HCT116 (cell line): ENCODE results near the gene FOXK1. TPM values are rescaled to one million over a fixed set of nuclear protein-coding genes. Genes with fewer than 3 reads are reported as not detected.

Experiments
- ATAC-seq: fragments of 200-7000 bp; cut with Tn5 transposase; 2 replicates; pipeline ENCODE4 v1.9.1; 2020; ENCODE audit warnings: mild to moderate bottlenecking, moderate library complexity
- BruUV-seq: library from RNA; stranded (reverse); fragments of 400-500 nt; replicated peaks from 2 replicates; lab custom pipeline; 2021; lab: Mats Ljungman, UMichigan
- CTCF ChIA-PET: fragments of 300-600 bp; sonication (Branson Sonifier 250); formaldehyde crosslinking; loops from one replicate; lab custom pipeline; 2021; ENCODE audit warnings: antibody characterized with exemption; lab: Charles Lee
- POLR2A ChIA-PET: fragments of 300-600, 350-600 bp; sonication (Branson Sonifier 250); formaldehyde crosslinking; loops from one replicate; lab custom pipeline; 2021; ENCODE audit warnings: antibody characterized with exemption; lab: Charles Lee
- RAD21 ChIA-PET, 2 experiments: fragments of 300-600 bp; sonication (Branson Sonifier 250); formaldehyde crosslinking; loops; one replicate each; lab custom pipeline; 2023; ENCODE audit warnings: low total read pairs in 2 of 2; ENCODE audit not compliant: uncharacterized antibody in 2 of 2, unreplicated experiment in 2 of 2, low non-redundant PET in 1 of 2; lab: Charles Lee
- DNase-seq: peaks from one replicate; pipeline ENCODE4 v3.0.0-alpha.2; 2010; ENCODE audit warnings: low read depth, low spot score
- H2AFZ ChIP-seq: fragments of 200-600 bp; shearing (Covaris generic), sonication (generic); 2 replicates; pipeline ENCODE4 v1.6.1; 2017; ENCODE audit warnings: low read depth, mixed run types, mixed read lengths, antibody characterized with exemption, low read length; ENCODE audit not compliant: poor library complexity, severe bottlenecking
- H3K27ac ChIP-seq: 2 replicates; pipeline ENCODE4 v1.5.1; 2012; ENCODE audit warnings: low read depth, low read length
- H3K27me3 ChIP-seq: fragments of 200-600 bp; sonication (generic); 2 replicates; pipeline ENCODE4 v1.6.1; 2016; ENCODE audit warnings: mixed run types, low read length, mixed read lengths; ENCODE audit not compliant: insufficient read depth
- H3K36me3 ChIP-seq, 2 experiments: fragments of 200-500 bp in 1 of 2; fragments of 200-600 bp in 1 of 2; sonication (Bioruptor generic) in 1 of 2; sonication (generic) in 1 of 2; 2 replicates each; pipeline versions ENCODE4 v1.5.1 to v1.6.1; 2014 to 2016; ENCODE audit warnings: low read length in 2 of 2, inconsistent platforms in 1 of 2, mixed read lengths in 1 of 2, mixed run types in 1 of 2; ENCODE audit not compliant: insufficient read depth in 2 of 2, control insufficient read depth in 1 of 2
- H3K4me1 ChIP-seq, 2 experiments: fragments of 200-600 bp in 1 of 2; sonication (generic) in 1 of 2; 2 replicates each; pipeline versions ENCODE4 v1.5.1 to v1.6.1; 2012 to 2017; ENCODE audit warnings: low read length in 2 of 2, inconsistent platforms in 1 of 2, mild to moderate bottlenecking in 1 of 2, mixed read lengths in 1 of 2, mixed run types in 1 of 2, moderate library complexity in 1 of 2; ENCODE audit not compliant: insufficient read depth in 2 of 2, control insufficient read depth in 1 of 2
- H3K4me2 ChIP-seq: fragments of 200-600 bp; sonication (generic); 2 replicates; pipeline ENCODE4 v1.6.1; 2017; ENCODE audit warnings: mixed run types, low read length, mixed read lengths
- H3K4me3 ChIP-seq, 2 experiments: fragments of 200-600 bp in 1 of 2; sonication (generic) in 1 of 2; replicated peaks in 1 of 2; 2 replicates each; pipeline ENCODE4 v1.5.1; 2011 to 2016; ENCODE audit warnings: low read length in 2 of 2, control low read depth in 1 of 2, low read depth in 1 of 2, mild to moderate bottlenecking in 1 of 2, mixed read lengths in 1 of 2, mixed run types in 1 of 2
- H3K79me2 ChIP-seq: fragments of 200-600 bp; sonication (generic); 2 replicates; pipeline ENCODE4 v1.6.1; 2017; ENCODE audit warnings: mild to moderate bottlenecking, mixed run types, low read length, moderate library complexity, mixed read lengths; ENCODE audit not compliant: insufficient read depth
- H3K9ac ChIP-seq: fragments of 200-600 bp; sonication (generic); 2 replicates; pipeline ENCODE4 v1.6.1; 2016; ENCODE audit warnings: low read length, mixed read lengths
- H3K9me2 ChIP-seq: fragments of 200-600 bp; sonication (generic), shearing (Covaris generic); 2 replicates; pipeline ENCODE4 v1.6.1; 2017; ENCODE audit warnings: mixed run types, mild to moderate bottlenecking, moderate library complexity; ENCODE audit not compliant: insufficient read depth
- H3K9me3 ChIP-seq, 2 experiments: fragments of 200-500 bp in 1 of 2; fragments of 200-600 bp in 1 of 2; sonication (Bioruptor generic) in 1 of 2; sonication (generic) in 1 of 2; 2 replicates each; pipeline ENCODE4 v1.6.1; 2014 to 2017; ENCODE audit warnings: low read length in 2 of 2, mixed read lengths in 2 of 2, inconsistent platforms in 1 of 2, low read depth in 1 of 2, mild to moderate bottlenecking in 1 of 2, mixed run types in 1 of 2, moderate library complexity in 1 of 2; ENCODE audit not compliant: control insufficient read depth in 1 of 2, insufficient read depth in 1 of 2
- H4K20me1 ChIP-seq: fragments of 200-600 bp; sonication (generic), shearing (Covaris generic); 2 replicates; pipeline ENCODE4 v1.6.1; 2017; ENCODE audit warnings: mixed run types, mild to moderate bottlenecking, moderate library complexity; ENCODE audit not compliant: insufficient read depth
- CEBPB ChIP-seq: IDR thresholded peaks from 2 replicates; pipeline ENCODE4 v1.6.1; 2012; ENCODE audit warnings: low read depth
- EGR1 ChIP-seq: IDR thresholded peaks from 2 replicates; pipeline ENCODE4 v1.6.1; 2012; ENCODE audit warnings: low read depth
- ELF1 ChIP-seq: IDR thresholded peaks from 2 replicates; pipeline ENCODE4 v1.6.1; 2012; ENCODE audit warnings: low read depth, borderline replicate concordance
- EZH2 ChIP-seq: fragments of 200-600 bp; sonication (generic); IDR thresholded peaks from 2 replicates; pipeline ENCODE4 v1.6.1; 2017; ENCODE audit warnings: antibody characterized with exemption, mixed run types
- FOSL1 ChIP-seq: IDR thresholded peaks from 2 replicates; pipeline ENCODE4 v1.6.1; 2012; ENCODE audit warnings: low read depth
- JUND ChIP-seq: IDR thresholded peaks from 2 replicates; pipeline ENCODE4 v1.6.1; 2012
- SIN3A ChIP-seq: IDR thresholded peaks from 2 replicates; pipeline ENCODE4 v1.6.1; 2012; ENCODE audit warnings: low read depth
- SP1 ChIP-seq: IDR thresholded peaks from 2 replicates; pipeline ENCODE4 v1.6.1; 2012; ENCODE audit warnings: low read depth
- SRF ChIP-seq: IDR thresholded peaks from 2 replicates; pipeline ENCODE4 v1.6.1; 2012; ENCODE audit warnings: low read depth
- YY1 ChIP-seq: IDR thresholded peaks from 2 replicates; pipeline ENCODE4 v1.6.1; 2011; ENCODE audit warnings: low read length, low read depth, moderate library complexity, mild to moderate bottlenecking; ENCODE audit not compliant: insufficient replicate concordance; ENCODE audit errors: extremely low read depth
- ZBTB33 ChIP-seq: IDR thresholded peaks from 2 replicates; pipeline ENCODE4 v1.6.1; 2011; ENCODE audit warnings: mild to moderate bottlenecking, low read length, moderate library complexity; ENCODE audit not compliant: insufficient replicate concordance; ENCODE audit errors: extremely low read depth
- intact Hi-C: fragments of 100-400 bp; cut with micrococcal nuclease; formaldehyde crosslinking; loops from 2 replicates; pipeline ENCODE4 v1.10.0; 2022
- total RNA-seq: library from RNA; stranded (reverse); gene quantifications from one replicate; pipeline ENCODE4 v1.2.1, GENCODE V29; 2021; ENCODE audit not compliant: unreplicated experiment
- TF ChIP-seq, protein P1 (sequence below): IDR thresholded peaks from 2 replicates; pipeline ENCODE4 v1.6.1; 2012
- TF ChIP-seq, protein P2 (sequence below), 3 experiments: fragments of 200-600 bp in 1 of 3; sonication (generic) in 1 of 3; IDR thresholded peaks in 2 of 3; conservative IDR thresholded peaks in 1 of 3; 2 replicates each; pipeline ENCODE4 v1.5.1; 2012 to 2017; ENCODE audit warnings: low read depth in 2 of 3, low read length in 2 of 3, antibody characterized with exemption in 1 of 3, borderline replicate concordance in 1 of 3, control low read depth in 1 of 3, mild to moderate bottlenecking in 1 of 3, mixed read lengths in 1 of 3, mixed run types in 1 of 3, moderate library complexity in 1 of 3; ENCODE audit not compliant: insufficient read depth in 1 of 3

FOXK1 gene
- total RNA-seq, 1 experiment from 2014 or later, result 60.5 TPM

DNA sequence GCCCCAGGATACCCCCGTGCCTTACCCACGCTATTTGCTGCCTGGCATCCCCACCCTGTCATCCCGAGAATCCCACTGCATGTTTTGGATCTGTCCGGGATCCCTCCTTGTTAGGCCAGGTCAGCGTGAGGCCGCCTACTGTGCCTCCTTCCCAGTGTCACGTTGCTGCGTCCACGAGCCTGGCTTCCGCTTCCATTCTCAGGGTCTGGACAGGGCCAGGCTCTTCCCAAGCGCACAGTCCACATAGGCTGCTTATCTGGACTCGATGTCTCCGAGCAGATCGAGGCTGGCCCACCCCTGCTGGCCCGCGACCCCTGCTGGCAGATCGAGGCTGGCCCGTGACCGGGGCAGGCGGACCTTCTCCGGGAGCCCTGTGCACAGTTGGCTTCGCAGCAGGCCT is 27.1 kb downstream of the FOXK1 start:
- 0 out of 2 replicates have a peak, but pooled peaks cover 9% of the 10 kb centered on the region for H4K20me1 ChIP-seq
- POLR2A ChIA-PET, result no interaction called here
- intact Hi-C loops, result no loop called here

More for the DNA sequence above, 27.1 kb downstream of the FOXK1 start:
- Histone ChIP-seq H3K27me3 (no peaks in the 10 kb centered on the region), H3K4me1 (no peaks in the 10 kb centered on the region), H3K9ac (no peak overlapping the region), H3K9me2 (no peaks in the 10 kb centered on the region), H3K36me3 (no peaks in the 10 kb centered on the region), H3K4me3 (no peak overlapping the region), H3K9me3 (no peaks in the 10 kb centered on the region), H3K79me2 (peaks cover 97% of the 10 kb centered on the region), H2AFZ (no peak overlapping the region), H3K27ac (no peak overlapping the region), H3K4me2 (no peak overlapping the region)
- DNase-seq (no peak), ATAC-seq (no peak)
- CTCF ChIA-PET, result interaction anchor here (0.7 kb wide), 1 partner anchor 46 kb away, joined by 3 read pairs; no protein-coding TSS in a partner anchor
- TF ChIP-seq CEBPB, result no peak
- no peak for TF ChIP-seq EGR1
- no peak for TF ChIP-seq SRF
- TF ChIP-seq, protein P1, sequence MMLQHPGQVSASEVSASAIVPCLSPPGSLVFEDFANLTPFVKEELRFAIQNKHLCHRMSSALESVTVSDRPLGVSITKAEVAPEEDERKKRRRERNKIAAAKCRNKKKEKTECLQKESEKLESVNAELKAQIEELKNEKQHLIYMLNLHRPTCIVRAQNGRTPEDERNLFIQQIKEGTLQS, result no peak
- TF ChIP-seq EZH2, result no peak
- no peak for TF ChIP-seq FOSL1
- no peak for TF ChIP-seq JUND
- no peak for TF ChIP-seq SIN3A
- TF ChIP-seq ELF1, result no peak
- no peak for TF ChIP-seq SP1
- TF ChIP-seq YY1, result no peak
- TF ChIP-seq ZBTB33, result no peak
- TF ChIP-seq, protein P2, sequence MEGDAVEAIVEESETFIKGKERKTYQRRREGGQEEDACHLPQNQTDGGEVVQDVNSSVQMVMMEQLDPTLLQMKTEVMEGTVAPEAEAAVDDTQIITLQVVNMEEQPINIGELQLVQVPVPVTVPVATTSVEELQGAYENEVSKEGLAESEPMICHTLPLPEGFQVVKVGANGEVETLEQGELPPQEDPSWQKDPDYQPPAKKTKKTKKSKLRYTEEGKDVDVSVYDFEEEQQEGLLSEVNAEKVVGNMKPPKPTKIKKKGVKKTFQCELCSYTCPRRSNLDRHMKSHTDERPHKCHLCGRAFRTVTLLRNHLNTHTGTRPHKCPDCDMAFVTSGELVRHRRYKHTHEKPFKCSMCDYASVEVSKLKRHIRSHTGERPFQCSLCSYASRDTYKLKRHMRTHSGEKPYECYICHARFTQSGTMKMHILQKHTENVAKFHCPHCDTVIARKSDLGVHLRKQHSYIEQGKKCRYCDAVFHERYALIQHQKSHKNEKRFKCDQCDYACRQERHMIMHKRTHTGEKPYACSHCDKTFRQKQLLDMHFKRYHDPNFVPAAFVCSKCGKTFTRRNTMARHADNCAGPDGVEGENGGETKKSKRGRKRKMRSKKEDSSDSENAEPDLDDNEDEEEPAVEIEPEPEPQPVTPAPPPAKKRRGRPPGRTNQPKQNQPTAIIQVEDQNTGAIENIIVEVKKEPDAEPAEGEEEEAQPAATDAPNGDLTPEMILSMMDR (IDR thresholded peaks at IDR 0.05 in 2 of 3, conservative IDR thresholded peaks at IDR 0.05 in 1 of 3; ENCODE audit: borderline replicate concordance in 1 of 3, insufficient read depth in 1 of 3, low read depth in 2 of 3, low read length in 2 of 3), result no peak
- RAD21 ChIA-PET, result no interaction called here
- BruUV-seq, result no TSS peak
